ENCODE results near the gene INCENP.

GRCh38 chr11:62115085-62115694 lies 8.6 kb upstream of the INCENP start:
- TF ChIP-seq CTCF (conservative IDR thresholded peaks at IDR 0.05; ENCODE audit: low read length) = no peak
- TF ChIP-seq EZH2phosphoT487 (IDR thresholded peaks at IDR 0.05; ENCODE audit: borderline replicate concordance, low read depth, low read length) = no peak

Data from OCI-LY7 (cell line).